HCT116 (cell line): ENCODE data around the gene SORCS2.

ENCODE experiments used
- CBX3 ChIP-seq: IDR thresholded peaks from 2 replicates; pipeline ENCODE4 v1.6.1; 2012; ENCODE audit warnings: low read depth
- CEBPB ChIP-seq: IDR thresholded peaks from 2 replicates; pipeline ENCODE4 v1.6.1; 2012; ENCODE audit warnings: low read depth
- CTCF ChIP-seq, 3 experiments: fragments of 200-600 bp in 1 of 3; sonication (generic) in 1 of 3; IDR thresholded peaks in 2 of 3; conservative IDR thresholded peaks in 1 of 3; 2 replicates each; pipeline ENCODE4 v1.5.1; 2012 to 2017; ENCODE audit warnings: low read depth in 2 of 3, low read length in 2 of 3, antibody characterized with exemption in 1 of 3, borderline replicate concordance in 1 of 3, control low read depth in 1 of 3, mild to moderate bottlenecking in 1 of 3, mixed read lengths in 1 of 3, mixed run types in 1 of 3, moderate library complexity in 1 of 3; ENCODE audit not compliant: insufficient read depth in 1 of 3
- EZH2 ChIP-seq: fragments of 200-600 bp; sonication (generic); IDR thresholded peaks from 2 replicates; pipeline ENCODE4 v1.6.1; 2017; ENCODE audit warnings: antibody characterized with exemption, mixed run types
- MAX ChIP-seq: IDR thresholded peaks from 2 replicates; pipeline ENCODE4 v1.6.1; 2012
- POLR2A ChIP-seq: IDR thresholded peaks from 2 replicates; pipeline ENCODE4 v1.7.0; 2011; ENCODE audit warnings: borderline replicate concordance; ENCODE audit not compliant: insufficient read depth, insufficient read length; ENCODE audit errors: extremely low read depth
- POLR2AphosphoS5 ChIP-seq: IDR thresholded peaks from 2 replicates; pipeline ENCODE4 v1.6.1; 2011; ENCODE audit warnings: mild to moderate bottlenecking, low read depth, low read length, moderate library complexity
- RAD21 ChIP-seq: IDR thresholded peaks from 2 replicates; pipeline ENCODE4 v1.6.1; 2012; ENCODE audit warnings: low read depth, mild to moderate bottlenecking
- SP1 ChIP-seq: IDR thresholded peaks from 2 replicates; pipeline ENCODE4 v1.6.1; 2012; ENCODE audit warnings: low read depth
- TCF7L2 ChIP-seq: IDR thresholded peaks from 2 replicates; pipeline ENCODE4 v1.7.0; 2011; ENCODE audit warnings: borderline replicate concordance, inconsistent platforms; ENCODE audit not compliant: insufficient read depth, insufficient read length; ENCODE audit errors: extremely low read depth
- YY1 ChIP-seq: IDR thresholded peaks from 2 replicates; pipeline ENCODE4 v1.6.1; 2011; ENCODE audit warnings: low read length, low read depth, moderate library complexity, mild to moderate bottlenecking; ENCODE audit not compliant: insufficient replicate concordance; ENCODE audit errors: extremely low read depth
- ZFX ChIP-seq: fragments of 450-650 bp; IDR thresholded peaks from 2 replicates; pipeline ENCODE4 v1.6.1; 2017
- ZNF274 ChIP-seq: fragments of 200-500 bp; sonication (Bioruptor generic); IDR thresholded peaks from 2 replicates; pipeline ENCODE4 v1.6.1; 2014; ENCODE audit warnings: mild to moderate bottlenecking, low read depth, low read length, inconsistent platforms

- TF ChIP-seq CTCF (IDR thresholded peaks at IDR 0.05 in 2 of 3, conservative IDR thresholded peaks at IDR 0.05 in 1 of 3; ENCODE audit: borderline replicate concordance in 1 of 3, insufficient read depth in 1 of 3, low read depth in 2 of 3, low read length in 2 of 3), result no peak
- no peak for TF ChIP-seq RAD21
- TF ChIP-seq SP1, result no peak
- TF ChIP-seq POLR2A, result no peak
- TF ChIP-seq CBX3, result no peak
- TF ChIP-seq TCF7L2, result no peak
- TF ChIP-seq ZFX, result no peak
- no peak for TF ChIP-seq ZNF274
- no peak for TF ChIP-seq POLR2AphosphoS5
- TF ChIP-seq YY1, result no peak
- no peak for TF ChIP-seq CEBPB
- no peak for TF ChIP-seq EZH2
- no peak for TF ChIP-seq MAX
Observed at GRCh38 chr4:7315935-7316334, 123.6 kb downstream of the SORCS2 start.
